ENCODE data around the gene CAMTA2. TPM values are rescaled to one million over a fixed set of nuclear protein-coding genes. Genes with fewer than 3 reads are reported as not detected.

Gene CAMTA2
- total RNA-seq, 1 experiment from 2014 or later = 9.2 TPM

- TF ChIP-seq, protein P1, sequence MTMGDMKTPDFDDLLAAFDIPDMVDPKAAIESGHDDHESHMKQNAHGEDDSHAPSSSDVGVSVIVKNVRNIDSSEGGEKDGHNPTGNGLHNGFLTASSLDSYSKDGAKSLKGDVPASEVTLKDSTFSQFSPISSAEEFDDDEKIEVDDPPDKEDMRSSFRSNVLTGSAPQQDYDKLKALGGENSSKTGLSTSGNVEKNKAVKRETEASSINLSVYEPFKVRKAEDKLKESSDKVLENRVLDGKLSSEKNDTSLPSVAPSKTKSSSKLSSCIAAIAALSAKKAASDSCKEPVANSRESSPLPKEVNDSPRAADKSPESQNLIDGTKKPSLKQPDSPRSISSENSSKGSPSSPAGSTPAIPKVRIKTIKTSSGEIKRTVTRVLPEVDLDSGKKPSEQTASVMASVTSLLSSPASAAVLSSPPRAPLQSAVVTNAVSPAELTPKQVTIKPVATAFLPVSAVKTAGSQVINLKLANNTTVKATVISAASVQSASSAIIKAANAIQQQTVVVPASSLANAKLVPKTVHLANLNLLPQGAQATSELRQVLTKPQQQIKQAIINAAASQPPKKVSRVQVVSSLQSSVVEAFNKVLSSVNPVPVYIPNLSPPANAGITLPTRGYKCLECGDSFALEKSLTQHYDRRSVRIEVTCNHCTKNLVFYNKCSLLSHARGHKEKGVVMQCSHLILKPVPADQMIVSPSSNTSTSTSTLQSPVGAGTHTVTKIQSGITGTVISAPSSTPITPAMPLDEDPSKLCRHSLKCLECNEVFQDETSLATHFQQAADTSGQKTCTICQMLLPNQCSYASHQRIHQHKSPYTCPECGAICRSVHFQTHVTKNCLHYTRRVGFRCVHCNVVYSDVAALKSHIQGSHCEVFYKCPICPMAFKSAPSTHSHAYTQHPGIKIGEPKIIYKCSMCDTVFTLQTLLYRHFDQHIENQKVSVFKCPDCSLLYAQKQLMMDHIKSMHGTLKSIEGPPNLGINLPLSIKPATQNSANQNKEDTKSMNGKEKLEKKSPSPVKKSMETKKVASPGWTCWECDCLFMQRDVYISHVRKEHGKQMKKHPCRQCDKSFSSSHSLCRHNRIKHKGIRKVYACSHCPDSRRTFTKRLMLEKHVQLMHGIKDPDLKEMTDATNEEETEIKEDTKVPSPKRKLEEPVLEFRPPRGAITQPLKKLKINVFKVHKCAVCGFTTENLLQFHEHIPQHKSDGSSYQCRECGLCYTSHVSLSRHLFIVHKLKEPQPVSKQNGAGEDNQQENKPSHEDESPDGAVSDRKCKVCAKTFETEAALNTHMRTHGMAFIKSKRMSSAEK (CRISPR knock-in tag; IDR thresholded peaks at IDR 0.05; ENCODE audit: borderline replicate concordance) = no peak
- TF ChIP-seq, protein P2, sequence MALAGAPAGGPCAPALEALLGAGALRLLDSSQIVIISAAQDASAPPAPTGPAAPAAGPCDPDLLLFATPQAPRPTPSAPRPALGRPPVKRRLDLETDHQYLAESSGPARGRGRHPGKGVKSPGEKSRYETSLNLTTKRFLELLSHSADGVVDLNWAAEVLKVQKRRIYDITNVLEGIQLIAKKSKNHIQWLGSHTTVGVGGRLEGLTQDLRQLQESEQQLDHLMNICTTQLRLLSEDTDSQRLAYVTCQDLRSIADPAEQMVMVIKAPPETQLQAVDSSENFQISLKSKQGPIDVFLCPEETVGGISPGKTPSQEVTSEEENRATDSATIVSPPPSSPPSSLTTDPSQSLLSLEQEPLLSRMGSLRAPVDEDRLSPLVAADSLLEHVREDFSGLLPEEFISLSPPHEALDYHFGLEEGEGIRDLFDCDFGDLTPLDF (CRISPR knock-in tag; IDR thresholded peaks at IDR 0.05) = no peak
- TF ChIP-seq, protein P3, sequence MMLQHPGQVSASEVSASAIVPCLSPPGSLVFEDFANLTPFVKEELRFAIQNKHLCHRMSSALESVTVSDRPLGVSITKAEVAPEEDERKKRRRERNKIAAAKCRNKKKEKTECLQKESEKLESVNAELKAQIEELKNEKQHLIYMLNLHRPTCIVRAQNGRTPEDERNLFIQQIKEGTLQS (CRISPR knock-in tag; conservative IDR thresholded peaks at IDR 0.05) = no peak
- peak; percentile 27; the same call in 1 of the 2 replicates for TF ChIP-seq KAT7 (CRISPR knock-in tag; IDR thresholded peaks at IDR 0.05; ENCODE audit: borderline replicate concordance)
- no peak for TF ChIP-seq EMX1 (CRISPR knock-in tag; IDR thresholded peaks at IDR 0.05)
- no peak for TF ChIP-seq HMGA2 (CRISPR knock-in tag; IDR thresholded peaks at IDR 0.05)
- TF ChIP-seq ZBTB21 (CRISPR knock-in tag; IDR thresholded peaks at IDR 0.05; ENCODE audit: borderline replicate concordance) = peak; percentile 48; the same call in 1 of the 2 replicates
- TF ChIP-seq SMAD3 (CRISPR knock-in tag; IDR thresholded peaks at IDR 0.05; ENCODE audit: borderline replicate concordance) = no peak
- TF ChIP-seq, protein P4, sequence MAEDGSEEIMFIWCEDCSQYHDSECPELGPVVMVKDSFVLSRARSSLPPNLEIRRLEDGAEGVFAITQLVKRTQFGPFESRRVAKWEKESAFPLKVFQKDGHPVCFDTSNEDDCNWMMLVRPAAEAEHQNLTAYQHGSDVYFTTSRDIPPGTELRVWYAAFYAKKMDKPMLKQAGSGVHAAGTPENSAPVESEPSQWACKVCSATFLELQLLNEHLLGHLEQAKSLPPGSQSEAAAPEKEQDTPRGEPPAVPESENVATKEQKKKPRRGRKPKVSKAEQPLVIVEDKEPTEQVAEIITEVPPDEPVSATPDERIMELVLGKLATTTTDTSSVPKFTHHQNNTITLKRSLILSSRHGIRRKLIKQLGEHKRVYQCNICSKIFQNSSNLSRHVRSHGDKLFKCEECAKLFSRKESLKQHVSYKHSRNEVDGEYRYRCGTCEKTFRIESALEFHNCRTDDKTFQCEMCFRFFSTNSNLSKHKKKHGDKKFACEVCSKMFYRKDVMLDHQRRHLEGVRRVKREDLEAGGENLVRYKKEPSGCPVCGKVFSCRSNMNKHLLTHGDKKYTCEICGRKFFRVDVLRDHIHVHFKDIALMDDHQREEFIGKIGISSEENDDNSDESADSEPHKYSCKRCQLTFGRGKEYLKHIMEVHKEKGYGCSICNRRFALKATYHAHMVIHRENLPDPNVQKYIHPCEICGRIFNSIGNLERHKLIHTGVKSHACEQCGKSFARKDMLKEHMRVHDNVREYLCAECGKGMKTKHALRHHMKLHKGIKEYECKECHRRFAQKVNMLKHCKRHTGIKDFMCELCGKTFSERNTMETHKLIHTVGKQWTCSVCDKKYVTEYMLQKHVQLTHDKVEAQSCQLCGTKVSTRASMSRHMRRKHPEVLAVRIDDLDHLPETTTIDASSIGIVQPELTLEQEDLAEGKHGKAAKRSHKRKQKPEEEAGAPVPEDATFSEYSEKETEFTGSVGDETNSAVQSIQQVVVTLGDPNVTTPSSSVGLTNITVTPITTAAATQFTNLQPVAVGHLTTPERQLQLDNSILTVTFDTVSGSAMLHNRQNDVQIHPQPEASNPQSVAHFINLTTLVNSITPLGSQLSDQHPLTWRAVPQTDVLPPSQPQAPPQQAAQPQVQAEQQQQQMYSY (CRISPR knock-in tag; IDR thresholded peaks at IDR 0.05) = no peak
- TF ChIP-seq GTF2I (CRISPR knock-in tag; conservative IDR thresholded peaks at IDR 0.05) = no peak
- TF ChIP-seq NR3C1 (CRISPR knock-in tag; conservative IDR thresholded peaks at IDR 0.05; ENCODE audit: low read depth) = no peak
- no peak for TF ChIP-seq ATF1 (CRISPR knock-in tag; IDR thresholded peaks at IDR 0.05)
- no peak for TF ChIP-seq MLX (CRISPR knock-in tag; IDR thresholded peaks at IDR 0.05)
- TF ChIP-seq, protein P5, sequence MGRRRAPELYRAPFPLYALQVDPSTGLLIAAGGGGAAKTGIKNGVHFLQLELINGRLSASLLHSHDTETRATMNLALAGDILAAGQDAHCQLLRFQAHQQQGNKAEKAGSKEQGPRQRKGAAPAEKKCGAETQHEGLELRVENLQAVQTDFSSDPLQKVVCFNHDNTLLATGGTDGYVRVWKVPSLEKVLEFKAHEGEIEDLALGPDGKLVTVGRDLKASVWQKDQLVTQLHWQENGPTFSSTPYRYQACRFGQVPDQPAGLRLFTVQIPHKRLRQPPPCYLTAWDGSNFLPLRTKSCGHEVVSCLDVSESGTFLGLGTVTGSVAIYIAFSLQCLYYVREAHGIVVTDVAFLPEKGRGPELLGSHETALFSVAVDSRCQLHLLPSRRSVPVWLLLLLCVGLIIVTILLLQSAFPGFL (CRISPR knock-in tag; IDR thresholded peaks at IDR 0.05; ENCODE audit: borderline replicate concordance) = no peak
- TF ChIP-seq GABPB1 (CRISPR knock-in tag; IDR thresholded peaks at IDR 0.05) = no peak
- peak; percentile 88; the same call in 1 of the 2 replicates for TF ChIP-seq TEAD1 (CRISPR knock-in tag; IDR thresholded peaks at IDR 0.05)
- 0 out of 2 replicates have a peak, but pooled peaks have one; percentile 75 for TF ChIP-seq ZNF219 (CRISPR knock-in tag; IDR thresholded peaks at IDR 0.05; ENCODE audit: borderline replicate concordance)
- TF ChIP-seq, protein P6, sequence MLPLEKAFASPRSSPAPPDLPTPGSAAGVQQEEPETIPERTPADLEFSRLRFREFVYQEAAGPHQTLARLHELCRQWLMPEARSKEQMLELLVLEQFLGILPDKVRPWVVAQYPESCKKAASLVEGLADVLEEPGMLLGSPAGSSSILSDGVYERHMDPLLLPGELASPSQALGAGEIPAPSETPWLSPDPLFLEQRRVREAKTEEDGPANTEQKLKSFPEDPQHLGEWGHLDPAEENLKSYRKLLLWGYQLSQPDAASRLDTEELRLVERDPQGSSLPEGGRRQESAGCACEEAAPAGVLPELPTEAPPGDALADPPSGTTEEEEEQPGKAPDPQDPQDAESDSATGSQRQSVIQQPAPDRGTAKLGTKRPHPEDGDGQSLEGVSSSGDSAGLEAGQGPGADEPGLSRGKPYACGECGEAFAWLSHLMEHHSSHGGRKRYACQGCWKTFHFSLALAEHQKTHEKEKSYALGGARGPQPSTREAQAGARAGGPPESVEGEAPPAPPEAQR (CRISPR knock-in tag; IDR thresholded peaks at IDR 0.05) = no peak
- TF ChIP-seq NR2C2 (CRISPR knock-in tag; IDR thresholded peaks at IDR 0.05) = no peak
- no peak for TF ChIP-seq FOXP1 (CRISPR knock-in tag; IDR thresholded peaks at IDR 0.05; ENCODE audit: borderline replicate concordance)
- TF ChIP-seq MXD4 (CRISPR knock-in tag; IDR thresholded peaks at IDR 0.05; ENCODE audit: borderline replicate concordance) = no peak
- peak; percentile 24; the same call in 1 of the 2 replicates for TF ChIP-seq ZNF263 (CRISPR knock-in tag; IDR thresholded peaks at IDR 0.05; ENCODE audit: low read depth)
- TF ChIP-seq ZNF416 (CRISPR knock-in tag; IDR thresholded peaks at IDR 0.05) = no peak
- no peak for TF ChIP-seq NFYB (CRISPR knock-in tag; conservative IDR thresholded peaks at IDR 0.05; ENCODE audit: low read depth)
- no peak for TF ChIP-seq ZNF121 (CRISPR knock-in tag; IDR thresholded peaks at IDR 0.05)
- peak; percentile 42; the same call in 1 of the 2 replicates for TF ChIP-seq JUN (CRISPR knock-in tag; IDR thresholded peaks at IDR 0.05)
- TF ChIP-seq FOXK1 (CRISPR knock-in tag; IDR thresholded peaks at IDR 0.05) = peak; percentile 34; the same call in 1 of the 2 replicates
These were observed at the start of gene CAMTA2 (continued) for GRCh38 chr17:4986951-4987766.
